PFSK-1 (cell line): Measurements from ENCODE around the gene PTPN14.

Experiments
- FOXP2 ChIP-seq: optimal IDR thresholded peaks from 2 replicates; pipeline ENCODE3; 2011; ENCODE audit warnings: borderline replicate concordance, control low read depth, inconsistent platforms; ENCODE audit not compliant: insufficient read depth; ENCODE audit errors: extremely low read length, extremely low read depth
- POLR2AphosphoS5 ChIP-seq: IDR thresholded peaks from 2 replicates; pipeline ENCODE4 v1.6.1; 2012; ENCODE audit warnings: low read depth, mild to moderate bottlenecking, control low read depth, low read length, moderate library complexity
- SIN3A ChIP-seq: IDR thresholded peaks from 2 replicates; pipeline ENCODE4 v1.6.1; 2012; ENCODE audit warnings: mild to moderate bottlenecking, low read length, moderate library complexity, borderline replicate concordance; ENCODE audit not compliant: insufficient read depth
- TAF1 ChIP-seq: IDR thresholded peaks from 2 replicates; pipeline ENCODE4 v1.6.1; 2012; ENCODE audit warnings: low read length, control low read depth, borderline replicate concordance; ENCODE audit not compliant: insufficient read depth
- TF ChIP-seq, protein P1 (sequence below), 2 experiments: IDR thresholded peaks; 2 replicates each; pipeline versions ENCODE4 v1.6.1 to v1.8.0; 2011 to 2012; ENCODE audit warnings: low read depth in 2 of 2, low read length in 2 of 2, control low read depth in 1 of 2, inconsistent platforms in 1 of 2, mild to moderate bottlenecking in 1 of 2, moderate library complexity in 1 of 2; ENCODE audit not compliant: insufficient read depth in 1 of 2

Gene PTPN14

DNA sequence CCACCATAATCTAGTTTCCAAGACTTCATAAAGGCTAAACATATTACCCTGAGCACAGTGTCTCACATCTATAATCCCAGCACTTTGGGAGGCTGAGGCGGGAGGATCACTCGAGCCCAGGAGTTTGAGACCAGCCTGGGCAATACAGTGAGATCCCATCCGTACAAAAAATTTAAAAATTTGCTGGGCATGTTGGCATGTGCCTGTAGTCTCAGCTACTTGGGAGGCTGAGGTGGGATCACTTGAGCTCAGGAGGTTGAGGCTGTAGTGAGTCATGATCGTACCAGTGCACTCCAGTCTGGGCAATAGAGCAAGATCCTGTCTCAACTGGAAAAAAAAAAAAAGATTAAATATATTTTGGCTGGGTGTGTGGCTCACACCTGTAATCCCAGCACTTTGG is 90.1 kb downstream of the PTPN14 start:
- no peak for TF ChIP-seq POLR2AphosphoS5
- no peak for TF ChIP-seq TAF1
- no peak for TF ChIP-seq FOXP2
- no peak for TF ChIP-seq SIN3A
- TF ChIP-seq, protein P1, sequence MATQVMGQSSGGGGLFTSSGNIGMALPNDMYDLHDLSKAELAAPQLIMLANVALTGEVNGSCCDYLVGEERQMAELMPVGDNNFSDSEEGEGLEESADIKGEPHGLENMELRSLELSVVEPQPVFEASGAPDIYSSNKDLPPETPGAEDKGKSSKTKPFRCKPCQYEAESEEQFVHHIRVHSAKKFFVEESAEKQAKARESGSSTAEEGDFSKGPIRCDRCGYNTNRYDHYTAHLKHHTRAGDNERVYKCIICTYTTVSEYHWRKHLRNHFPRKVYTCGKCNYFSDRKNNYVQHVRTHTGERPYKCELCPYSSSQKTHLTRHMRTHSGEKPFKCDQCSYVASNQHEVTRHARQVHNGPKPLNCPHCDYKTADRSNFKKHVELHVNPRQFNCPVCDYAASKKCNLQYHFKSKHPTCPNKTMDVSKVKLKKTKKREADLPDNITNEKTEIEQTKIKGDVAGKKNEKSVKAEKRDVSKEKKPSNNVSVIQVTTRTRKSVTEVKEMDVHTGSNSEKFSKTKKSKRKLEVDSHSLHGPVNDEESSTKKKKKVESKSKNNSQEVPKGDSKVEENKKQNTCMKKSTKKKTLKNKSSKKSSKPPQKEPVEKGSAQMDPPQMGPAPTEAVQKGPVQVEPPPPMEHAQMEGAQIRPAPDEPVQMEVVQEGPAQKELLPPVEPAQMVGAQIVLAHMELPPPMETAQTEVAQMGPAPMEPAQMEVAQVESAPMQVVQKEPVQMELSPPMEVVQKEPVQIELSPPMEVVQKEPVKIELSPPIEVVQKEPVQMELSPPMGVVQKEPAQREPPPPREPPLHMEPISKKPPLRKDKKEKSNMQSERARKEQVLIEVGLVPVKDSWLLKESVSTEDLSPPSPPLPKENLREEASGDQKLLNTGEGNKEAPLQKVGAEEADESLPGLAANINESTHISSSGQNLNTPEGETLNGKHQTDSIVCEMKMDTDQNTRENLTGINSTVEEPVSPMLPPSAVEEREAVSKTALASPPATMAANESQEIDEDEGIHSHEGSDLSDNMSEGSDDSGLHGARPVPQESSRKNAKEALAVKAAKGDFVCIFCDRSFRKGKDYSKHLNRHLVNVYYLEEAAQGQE (IDR thresholded peaks at IDR 0.05; ENCODE audit: insufficient read depth in 1 of 2, low read depth in 2 of 2, low read length in 2 of 2) = no peak

DNA sequence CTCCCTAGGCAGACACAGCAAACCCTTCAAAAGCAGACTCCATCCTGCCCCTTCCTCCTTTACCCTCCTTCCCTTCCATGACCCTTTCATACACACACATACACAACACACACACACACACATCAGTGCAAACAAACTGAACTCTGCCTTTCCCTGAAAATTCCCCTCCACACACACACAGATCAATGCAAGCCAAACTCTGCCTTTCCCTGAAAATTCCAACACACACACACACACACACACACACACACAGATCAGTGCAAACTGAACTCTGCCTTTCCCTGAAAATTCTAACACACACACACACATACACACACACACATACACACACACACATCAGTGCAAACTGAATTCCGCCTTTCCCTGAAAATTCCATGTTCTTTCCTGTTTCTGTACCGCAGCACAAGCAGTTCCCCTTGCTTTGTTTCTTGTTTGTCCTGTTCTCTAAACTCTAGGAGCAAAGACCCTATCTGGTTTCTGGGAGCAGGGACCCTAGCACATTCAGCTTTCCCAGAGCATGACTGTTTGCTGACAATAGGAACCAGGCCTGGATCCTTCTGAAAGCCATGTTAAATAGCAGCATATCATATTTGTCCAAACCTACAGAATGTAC is 91.0 kb downstream of the PTPN14 start:
- no peak for TF ChIP-seq TAF1
- no peak for TF ChIP-seq POLR2AphosphoS5
- no peak for TF ChIP-seq SIN3A
- TF ChIP-seq FOXP2 = no peak
- TF ChIP-seq, protein P1 (IDR thresholded peaks at IDR 0.05; ENCODE audit: insufficient read depth in 1 of 2, low read depth in 2 of 2, low read length in 2 of 2) = no peak

DNA sequence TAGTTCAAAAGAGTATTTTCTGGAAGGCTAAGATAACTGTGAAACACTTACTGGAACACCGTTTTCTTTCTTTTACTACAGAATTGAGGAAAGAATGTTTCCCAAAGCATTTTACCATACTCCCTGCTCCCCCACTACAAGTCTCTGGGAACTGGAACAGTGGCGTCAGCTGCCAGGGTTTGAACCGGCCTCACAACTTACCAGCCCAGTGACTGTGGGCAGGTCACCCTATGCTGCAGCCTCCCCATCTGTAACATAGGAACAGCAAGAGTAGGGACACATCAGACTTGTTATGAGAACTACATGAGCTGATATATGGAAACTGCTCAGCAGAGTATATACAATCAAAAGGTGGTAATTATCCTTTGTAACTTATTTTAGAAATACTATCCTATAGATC is 91.5 kb downstream of the PTPN14 start:
- TF ChIP-seq TAF1 (no peak), FOXP2 (no peak), POLR2AphosphoS5 (no peak), SIN3A (no peak)
- TF ChIP-seq, protein P1 (IDR thresholded peaks at IDR 0.05; ENCODE audit: insufficient read depth in 1 of 2, low read depth in 2 of 2, low read length in 2 of 2) = no peak

DNA sequence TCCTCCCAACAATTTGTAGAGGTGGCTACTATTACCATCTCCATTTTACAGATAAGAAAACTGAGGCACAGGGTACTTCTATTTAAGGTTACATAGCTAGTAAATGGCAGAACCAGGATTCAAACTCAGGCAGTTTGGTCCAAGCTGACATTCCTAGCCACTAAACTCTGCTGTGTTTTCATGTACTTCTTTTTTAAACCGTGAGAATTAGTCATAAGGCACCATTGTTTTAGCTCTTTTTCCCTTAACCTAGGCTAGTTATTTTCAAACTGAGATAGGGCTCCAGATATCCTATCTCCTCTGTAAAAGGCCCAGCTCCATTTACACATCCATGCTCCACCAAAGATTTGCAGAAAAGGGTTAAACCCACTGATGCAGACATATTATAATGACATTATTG is 92.9 kb downstream of the PTPN14 start:
- TF ChIP-seq FOXP2 (no peak), POLR2AphosphoS5 (no peak)
- TF ChIP-seq, protein P1 (IDR thresholded peaks at IDR 0.05; ENCODE audit: insufficient read depth in 1 of 2, low read depth in 2 of 2, low read length in 2 of 2) = no peak
